ENCODE measurements around the gene CEP43. TPM values are rescaled to one million over a fixed set of nuclear protein-coding genes. Genes with fewer than 3 reads are reported as not detected.

Gene CEP43
- polyA plus RNA-seq, 2 of the 4 experiments (the other 2 are of a cell fraction): 12.1 to 19.6 TPM

GRCh38 chr6:166966268-166966667 lies 32.9 kb upstream of the CEP43 start:
- Histone ChIP-seq H3K9me3 (no peaks in the 10 kb centered on the region; the same call in 2 of the 3 replicates), H3K4me2 (no peak overlapping the region), H3K4me1 (no peaks in the 10 kb centered on the region), H3K4me3 (no peak overlapping the region), H3K27ac (no peak overlapping the region)
- no peak for TF ChIP-seq CHD4 (IDR thresholded peaks at IDR 0.05; ENCODE audit: borderline replicate concordance)
- TF ChIP-seq HOXA7 (CRISPR knock-in tag; IDR thresholded peaks at IDR 0.05): no peak
- no peak for TF ChIP-seq FOSL2 (IDR thresholded peaks at IDR 0.05)
- TF ChIP-seq FOSL2 (CRISPR knock-in tag; IDR thresholded peaks at IDR 0.05): no peak
- TF ChIP-seq RARB (CRISPR knock-in tag; IDR thresholded peaks at IDR 0.05): no peak
- no peak for TF ChIP-seq ZC3H11A (IDR thresholded peaks at IDR 0.05)
- TF ChIP-seq MAFK (IDR thresholded peaks at IDR 0.05; ENCODE audit: partially characterized antibody): no peak
- TF ChIP-seq, protein P1, sequence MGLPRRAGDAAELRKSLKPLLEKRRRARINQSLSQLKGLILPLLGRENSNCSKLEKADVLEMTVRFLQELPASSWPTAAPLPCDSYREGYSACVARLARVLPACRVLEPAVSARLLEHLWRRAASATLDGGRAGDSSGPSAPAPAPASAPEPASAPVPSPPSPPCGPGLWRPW (IDR thresholded peaks at IDR 0.05): no peak
- no peak for TF ChIP-seq EHMT2 (IDR thresholded peaks at IDR 0.05; ENCODE audit: low read depth)
- no peak for TF ChIP-seq GATA3 (IDR thresholded peaks at IDR 0.05; ENCODE audit: borderline replicate concordance)
- no peak for TF ChIP-seq ZNF302 (CRISPR knock-in tag; IDR thresholded peaks at IDR 0.05)
- no peak for TF ChIP-seq ZSCAN20 (CRISPR knock-in tag; IDR thresholded peaks at IDR 0.05)
- no peak for TF ChIP-seq CBX2 (IDR thresholded peaks at IDR 0.05; ENCODE audit: borderline replicate concordance, low read depth)
- TF ChIP-seq KDM5A (IDR thresholded peaks at IDR 0.05): no peak
- no peak for TF ChIP-seq RFX5 (IDR thresholded peaks at IDR 0.05)
- no peak for TF ChIP-seq HOXB13 (CRISPR knock-in tag; IDR thresholded peaks at IDR 0.05; ENCODE audit: low read depth)
- TF ChIP-seq RNF2 (IDR thresholded peaks at IDR 0.05; ENCODE audit: borderline replicate concordance, low read depth): no peak
- TF ChIP-seq SMC3 (IDR thresholded peaks at IDR 0.05): no peak
- no peak for DNase-seq (ENCODE audit: low read depth in 1 of 2, low spot score in 1 of 2)
- WGBS (ENCODE audit: missing lambda C conversion rate): 95% methylated on average over 2 of the region's 2 CpGs
- FAIRE-seq: no peak
- ChIA-PET CTCF (interaction anchor here (1.9 kb wide), 1 partner anchor 15 kb away, joined by 5 read pairs; no protein-coding TSS in a partner anchor), POLR2A (no interaction called here)
- ATAC-seq: no peak

DNA sequence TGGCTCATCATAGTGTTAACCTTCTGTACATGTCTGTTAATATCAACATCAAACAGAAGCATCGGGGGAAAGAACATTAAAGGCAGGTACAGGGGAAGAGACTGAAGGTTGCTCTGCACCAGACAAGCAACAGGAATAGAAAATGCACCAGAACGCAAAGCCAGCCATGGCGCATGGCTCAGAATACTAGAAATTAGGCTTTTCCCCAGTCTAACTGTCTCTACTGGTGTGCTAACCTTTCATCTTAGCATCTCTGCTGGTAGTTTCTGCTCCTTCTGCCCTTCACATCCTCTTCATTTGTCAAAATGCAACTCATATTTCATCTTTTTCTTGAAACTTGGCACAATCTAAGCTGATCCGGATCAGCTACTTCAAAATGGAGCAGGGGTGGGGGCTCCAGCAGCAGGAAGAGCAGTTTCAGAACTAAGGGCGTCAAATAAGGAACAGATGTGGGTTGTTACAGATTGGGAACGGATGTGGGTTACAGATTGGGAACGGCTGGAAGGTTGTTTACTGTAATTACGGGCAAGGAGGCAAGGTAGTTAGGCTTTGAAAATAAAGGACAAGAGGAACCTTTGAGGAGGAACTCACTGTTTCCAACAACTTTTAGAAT lies 29.7 kb upstream of the CEP43 start:
- FAIRE-seq (no peak), ATAC-seq (no peak), DNase-seq (ENCODE audit: low read depth in 1 of 2, low spot score in 1 of 2) (no peak)
- Histone ChIP-seq H3K4me2 (no peak overlapping the region), H3K4me1 (no peaks in the 10 kb centered on the region), H3K9me3 (no peaks in the 10 kb centered on the region; the same call in 2 of the 3 replicates), H3K27ac (no peak overlapping the region), H3K4me3 (no peak overlapping the region)
- ChIA-PET CTCF (interaction anchor here (1.2 to 1.4 kb wide), 2 partner anchors 20 to 195 kb away, joined by 3 to 4 read pairs; no protein-coding TSS in a partner anchor), POLR2A (no interaction called here)
- TF ChIP-seq ZNF302 (CRISPR knock-in tag; IDR thresholded peaks at IDR 0.05) (no peak), FOSB (CRISPR knock-in tag; IDR thresholded peaks at IDR 0.05) (no peak), RARB (CRISPR knock-in tag; IDR thresholded peaks at IDR 0.05) (no peak), HOXA7 (CRISPR knock-in tag; IDR thresholded peaks at IDR 0.05) (no peak), CTCF (IDR thresholded peaks at IDR 0.05) (no peak), JUNB (IDR thresholded peaks at IDR 0.05) (no peak), NPAS2 (CRISPR knock-in tag; IDR thresholded peaks at IDR 0.05; ENCODE audit: borderline replicate concordance) (no peak), ZFP36 (IDR thresholded peaks at IDR 0.05; ENCODE audit: borderline replicate concordance, partially characterized antibody) (no peak), CHD4 (IDR thresholded peaks at IDR 0.05; ENCODE audit: borderline replicate concordance) (no peak)
- TF ChIP-seq, protein P2, sequence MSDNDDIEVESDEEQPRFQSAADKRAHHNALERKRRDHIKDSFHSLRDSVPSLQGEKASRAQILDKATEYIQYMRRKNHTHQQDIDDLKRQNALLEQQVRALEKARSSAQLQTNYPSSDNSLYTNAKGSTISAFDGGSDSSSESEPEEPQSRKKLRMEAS (IDR thresholded peaks at IDR 0.05): no peak
- TF ChIP-seq, protein P3, sequence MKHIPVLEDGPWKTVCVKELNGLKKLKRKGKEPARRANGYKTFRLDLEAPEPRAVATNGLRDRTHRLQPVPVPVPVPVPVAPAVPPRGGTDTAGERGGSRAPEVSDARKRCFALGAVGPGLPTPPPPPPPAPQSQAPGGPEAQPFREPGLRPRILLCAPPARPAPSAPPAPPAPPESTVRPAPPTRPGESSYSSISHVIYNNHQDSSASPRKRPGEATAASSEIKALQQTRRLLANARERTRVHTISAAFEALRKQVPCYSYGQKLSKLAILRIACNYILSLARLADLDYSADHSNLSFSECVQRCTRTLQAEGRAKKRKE (CRISPR knock-in tag; IDR thresholded peaks at IDR 0.05; ENCODE audit: low read depth): no peak
- 95% methylated on average over 8 of the region's 8 CpGs for WGBS (ENCODE audit: missing lambda C conversion rate)

All from A549 (cell line).